ENCODE measurements around the gene UPF1. TPM values are rescaled to one million over a fixed set of nuclear protein-coding genes. Genes with fewer than 3 reads are reported as not detected.

The UPF1 gene
- polyA plus RNA-seq, 2 of the 4 experiments (the other 2 are of a cell fraction), result 19.2 to 28.6 TPM

GRCh38 chr19:18851673-18852325 is 20.0 kb downstream of the UPF1 start:
- Histone ChIP-seq H3K4me2 (no peak overlapping the region), H3K4me3 (no peak overlapping the region), H3K9me3 (no peaks in the 10 kb centered on the region), H3K4me1 (0 out of 3 replicates have a peak, but pooled peaks cover 3% of the 10 kb centered on the region), H3K27ac (no peak overlapping the region)
- DNase-seq (ENCODE audit: low read depth in 1 of 2, low spot score in 1 of 2) (no peak), ATAC-seq (no peak), FAIRE-seq (no peak)
- 90% methylated on average over 17 of the region's 31 CpGs for WGBS (ENCODE audit: missing lambda C conversion rate)
- CTCF ChIA-PET, result interaction anchor here (1.2 to 1.9 kb wide), 3 partner anchors 11 to 382 kb away, joined by 3 to 7 read pairs (median 4); no protein-coding TSS in a partner anchor
- TF ChIP-seq CBX8 (IDR thresholded peaks at IDR 0.05), result no peak
- TF ChIP-seq ZFP36 (IDR thresholded peaks at IDR 0.05; ENCODE audit: borderline replicate concordance, partially characterized antibody), result no peak
- TF ChIP-seq, protein P1, sequence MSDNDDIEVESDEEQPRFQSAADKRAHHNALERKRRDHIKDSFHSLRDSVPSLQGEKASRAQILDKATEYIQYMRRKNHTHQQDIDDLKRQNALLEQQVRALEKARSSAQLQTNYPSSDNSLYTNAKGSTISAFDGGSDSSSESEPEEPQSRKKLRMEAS (IDR thresholded peaks at IDR 0.05), result no peak
- no peak for TF ChIP-seq RFX5 (IDR thresholded peaks at IDR 0.05)
- no peak for TF ChIP-seq NFE2L2 (conservative IDR thresholded peaks at IDR 0.05; ENCODE audit: low read length)
- TF ChIP-seq MAFK (IDR thresholded peaks at IDR 0.05; ENCODE audit: partially characterized antibody), result no peak
- TF ChIP-seq CEBPB (IDR thresholded peaks at IDR 0.05), result no peak
- no peak for TF ChIP-seq ZSCAN20 (CRISPR knock-in tag; IDR thresholded peaks at IDR 0.05)
- no peak for TF ChIP-seq SREBF2 (IDR thresholded peaks at IDR 0.05)
- no peak for TF ChIP-seq HOXB13 (CRISPR knock-in tag; IDR thresholded peaks at IDR 0.05; ENCODE audit: low read depth)
- TF ChIP-seq JUNB (IDR thresholded peaks at IDR 0.05), result no peak
- TF ChIP-seq CBX2 (IDR thresholded peaks at IDR 0.05; ENCODE audit: borderline replicate concordance, low read depth), result no peak
- TF ChIP-seq, protein P2, sequence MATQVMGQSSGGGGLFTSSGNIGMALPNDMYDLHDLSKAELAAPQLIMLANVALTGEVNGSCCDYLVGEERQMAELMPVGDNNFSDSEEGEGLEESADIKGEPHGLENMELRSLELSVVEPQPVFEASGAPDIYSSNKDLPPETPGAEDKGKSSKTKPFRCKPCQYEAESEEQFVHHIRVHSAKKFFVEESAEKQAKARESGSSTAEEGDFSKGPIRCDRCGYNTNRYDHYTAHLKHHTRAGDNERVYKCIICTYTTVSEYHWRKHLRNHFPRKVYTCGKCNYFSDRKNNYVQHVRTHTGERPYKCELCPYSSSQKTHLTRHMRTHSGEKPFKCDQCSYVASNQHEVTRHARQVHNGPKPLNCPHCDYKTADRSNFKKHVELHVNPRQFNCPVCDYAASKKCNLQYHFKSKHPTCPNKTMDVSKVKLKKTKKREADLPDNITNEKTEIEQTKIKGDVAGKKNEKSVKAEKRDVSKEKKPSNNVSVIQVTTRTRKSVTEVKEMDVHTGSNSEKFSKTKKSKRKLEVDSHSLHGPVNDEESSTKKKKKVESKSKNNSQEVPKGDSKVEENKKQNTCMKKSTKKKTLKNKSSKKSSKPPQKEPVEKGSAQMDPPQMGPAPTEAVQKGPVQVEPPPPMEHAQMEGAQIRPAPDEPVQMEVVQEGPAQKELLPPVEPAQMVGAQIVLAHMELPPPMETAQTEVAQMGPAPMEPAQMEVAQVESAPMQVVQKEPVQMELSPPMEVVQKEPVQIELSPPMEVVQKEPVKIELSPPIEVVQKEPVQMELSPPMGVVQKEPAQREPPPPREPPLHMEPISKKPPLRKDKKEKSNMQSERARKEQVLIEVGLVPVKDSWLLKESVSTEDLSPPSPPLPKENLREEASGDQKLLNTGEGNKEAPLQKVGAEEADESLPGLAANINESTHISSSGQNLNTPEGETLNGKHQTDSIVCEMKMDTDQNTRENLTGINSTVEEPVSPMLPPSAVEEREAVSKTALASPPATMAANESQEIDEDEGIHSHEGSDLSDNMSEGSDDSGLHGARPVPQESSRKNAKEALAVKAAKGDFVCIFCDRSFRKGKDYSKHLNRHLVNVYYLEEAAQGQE (IDR thresholded peaks at IDR 0.05), result no peak
- no peak for TF ChIP-seq KDM5A (IDR thresholded peaks at IDR 0.05)
- no peak for TF ChIP-seq EHMT2 (IDR thresholded peaks at IDR 0.05; ENCODE audit: low read depth)
- no peak for TF ChIP-seq GATA3 (IDR thresholded peaks at IDR 0.05; ENCODE audit: borderline replicate concordance)
- POLR2A ChIA-PET, result no interaction called here

GRCh38 chr19:18852648-18853047 is 20.9 kb downstream of the UPF1 start:
- TF ChIP-seq EHMT2 (IDR thresholded peaks at IDR 0.05; ENCODE audit: low read depth), result no peak
- no peak for TF ChIP-seq HES2 (IDR thresholded peaks at IDR 0.05)
- no peak for TF ChIP-seq ZNF302 (CRISPR knock-in tag; IDR thresholded peaks at IDR 0.05)
- no peak overlapping the region for H3K4me3 ChIP-seq
- no peaks in the 10 kb centered on the region for H3K9me3 ChIP-seq
- CTCF ChIA-PET, result interaction anchor here (0.6 to 1.9 kb wide), 2 partner anchors 14 to 291 kb away, joined by 3 to 7 read pairs; no protein-coding TSS in a partner anchor
- DNase-seq (ENCODE audit: low read depth in 1 of 2, low spot score in 1 of 2) (no peak), FAIRE-seq (no peak), ATAC-seq (no peak)
- POLR2A ChIA-PET, result no interaction called here
- no peak overlapping the region for H3K4me2 ChIP-seq
- 93% methylated on average over 8 of the region's 12 CpGs for WGBS (ENCODE audit: missing lambda C conversion rate)
- H3K4me1 ChIP-seq, result no peaks in the 10 kb centered on the region
- H3K27ac ChIP-seq, result no peak overlapping the region

DNA sequence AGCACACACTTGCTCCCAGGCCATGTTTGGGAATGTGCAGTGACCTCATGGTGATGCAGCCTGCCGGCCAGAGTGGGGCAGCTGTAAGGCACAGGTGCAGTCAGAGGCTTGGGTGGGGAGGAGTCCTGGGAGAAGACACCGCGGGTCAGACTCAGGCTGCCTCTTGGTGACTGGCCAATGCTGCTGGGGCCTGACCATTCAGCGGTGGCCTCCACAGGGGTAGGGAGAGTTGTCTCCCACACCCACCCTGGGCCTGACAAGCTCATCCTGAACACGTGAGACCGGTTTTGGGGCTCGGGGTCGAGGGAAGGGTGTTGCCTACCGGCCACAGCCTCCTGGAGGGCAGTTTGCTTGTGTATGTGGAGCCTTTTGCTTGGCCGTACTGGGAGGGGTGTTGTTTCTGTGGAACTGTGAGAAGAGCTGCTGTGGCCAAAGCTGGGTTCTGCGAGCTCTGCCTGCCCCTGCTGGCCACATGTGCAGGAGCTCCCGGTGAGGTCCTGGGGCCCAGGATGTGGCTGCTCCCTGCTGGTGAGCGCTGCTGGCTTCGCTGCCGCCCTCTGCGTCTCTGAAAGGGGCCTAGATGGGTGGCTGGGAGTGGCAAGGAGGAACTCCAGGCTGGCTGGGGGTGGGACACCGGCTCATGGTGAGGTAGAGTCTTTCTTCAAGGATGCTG is 22.1 kb downstream of the UPF1 start:
- ChIA-PET CTCF (interaction anchor here (1.3 to 5.8 kb wide), 3 partner anchors 9 to 261 kb away, joined by 4 to 41 read pairs (median 5); no protein-coding TSS in a partner anchor), POLR2A (no interaction called here)
- 94% methylated on average over 6 of the region's 17 CpGs for WGBS (ENCODE audit: missing lambda C conversion rate)
- Histone ChIP-seq H3K4me1 (no peaks in the 10 kb centered on the region), H3K9me3 (no peaks in the 10 kb centered on the region), H3K4me2 (no peak overlapping the region), H3K27ac (no peak overlapping the region), H3K4me3 (no peak overlapping the region)
- ATAC-seq (peak; percentile 48 to 63; a peak in 3 of 6 replicates), DNase-seq (ENCODE audit: low read depth in 1 of 2, low spot score in 1 of 2) (no peak), FAIRE-seq (no peak)
- no peak for TF ChIP-seq NFE2L2 (conservative IDR thresholded peaks at IDR 0.05; ENCODE audit: low read length)
- no peak for TF ChIP-seq TP53 (CRISPR knock-in tag; IDR thresholded peaks at IDR 0.05)
- TF ChIP-seq HES2 (IDR thresholded peaks at IDR 0.05), result no peak
- TF ChIP-seq RFX5 (IDR thresholded peaks at IDR 0.05), result no peak
- no peak for TF ChIP-seq CBX8 (IDR thresholded peaks at IDR 0.05)
- no peak for TF ChIP-seq HOXA7 (CRISPR knock-in tag; IDR thresholded peaks at IDR 0.05)
- no peak for TF ChIP-seq EHMT2 (IDR thresholded peaks at IDR 0.05; ENCODE audit: low read depth)
- no peak for TF ChIP-seq E2F6 (IDR thresholded peaks at IDR 0.05; ENCODE audit: borderline replicate concordance, low read depth)
- TF ChIP-seq ZNF302 (CRISPR knock-in tag; IDR thresholded peaks at IDR 0.05), result no peak
- no peak for TF ChIP-seq HOXB13 (CRISPR knock-in tag; IDR thresholded peaks at IDR 0.05; ENCODE audit: low read depth)
- no peak for TF ChIP-seq POLR2AphosphoS2 (conservative IDR thresholded peaks at IDR 0.05; ENCODE audit: low read length)
- TF ChIP-seq, protein P3, sequence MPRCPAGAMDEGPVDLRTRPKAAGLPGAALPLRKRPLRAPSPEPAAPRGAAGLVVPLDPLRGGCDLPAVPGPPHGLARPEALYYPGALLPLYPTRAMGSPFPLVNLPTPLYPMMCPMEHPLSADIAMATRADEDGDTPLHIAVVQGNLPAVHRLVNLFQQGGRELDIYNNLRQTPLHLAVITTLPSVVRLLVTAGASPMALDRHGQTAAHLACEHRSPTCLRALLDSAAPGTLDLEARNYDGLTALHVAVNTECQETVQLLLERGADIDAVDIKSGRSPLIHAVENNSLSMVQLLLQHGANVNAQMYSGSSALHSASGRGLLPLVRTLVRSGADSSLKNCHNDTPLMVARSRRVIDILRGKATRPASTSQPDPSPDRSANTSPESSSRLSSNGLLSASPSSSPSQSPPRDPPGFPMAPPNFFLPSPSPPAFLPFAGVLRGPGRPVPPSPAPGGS (IDR thresholded peaks at IDR 0.05), result no peak
- TF ChIP-seq EP300 (IDR thresholded peaks at IDR 0.05), result no peak
- no peak for TF ChIP-seq PBX3 (IDR thresholded peaks at IDR 0.05)

Data from A549 (cell line).